BE2C (cell line): ENCODE results near the gene NPAS3.
A peak's percentile ranks its signal among the peaks of the same experiment; 100 is the strongest.

Source experiments
- DNase-seq: peaks from one replicate; pipeline ENCODE4 v3.0.0-alpha.2; 2020
- H3K27me3 ChIP-seq: fragments of 250-450 bp; sonication (Bioruptor Pico); 2 replicates; pipeline ENCODE4 v1.5.1; 2020; ENCODE audit warnings: mild to moderate bottlenecking
- H3K36me3 ChIP-seq: fragments of 250-450 bp; sonication (Bioruptor Pico); 2 replicates; pipeline ENCODE4 v1.5.1; 2020; ENCODE audit warnings: mild to moderate bottlenecking
- H3K4me1 ChIP-seq: fragments of 250-450 bp; sonication (Bioruptor Pico); 2 replicates; pipeline ENCODE4 v1.5.1; 2020
- H3K4me3 ChIP-seq: 2 replicates; pipeline ENCODE4 v1.5.1; 2011; ENCODE audit warnings: low read depth, low read length
- H3K9me3 ChIP-seq: fragments of 250-450 bp; sonication (Bioruptor Pico); 2 replicates; pipeline ENCODE4 v1.5.1; 2020
- CTCF ChIP-seq: IDR thresholded peaks from 2 replicates; pipeline ENCODE4 v1.5.1; 2012; ENCODE audit warnings: mild to moderate bottlenecking, low read depth, low read length

NPAS3 gene

GRCh38 chr14:33553706-33554278 is 615.1 kb downstream of the NPAS3 start:
- no peaks in the 10 kb centered on the region for H3K36me3 ChIP-seq
- no peak for DNase-seq
- no peaks in the 10 kb centered on the region for H3K27me3 ChIP-seq
- peaks cover 31% of the 10 kb centered on the region for H3K4me1 ChIP-seq
- no peaks in the 10 kb centered on the region for H3K9me3 ChIP-seq
- no peak for TF ChIP-seq CTCF
- no peak overlapping the region for H3K4me3 ChIP-seq

GRCh38 chr14:33554988-33555387 is 616.3 kb downstream of the NPAS3 start:
- Histone ChIP-seq H3K4me3 (no peak overlapping the region), H3K27me3 (no peaks in the 10 kb centered on the region)
- no peak for TF ChIP-seq CTCF

GRCh38 chr14:33555710-33556350 is 617.2 kb downstream of the NPAS3 start:
- H3K4me1 ChIP-seq: peaks cover 33% of the 10 kb centered on the region
- no peak overlapping the region for H3K4me3 ChIP-seq
- H3K27me3 ChIP-seq: no peaks in the 10 kb centered on the region
- no peak for TF ChIP-seq CTCF
- H3K9me3 ChIP-seq: no peaks in the 10 kb centered on the region
- H3K36me3 ChIP-seq: no peaks in the 10 kb centered on the region
- DNase-seq: no peak

More at GRCh38 chr14:33554988-33555387, 616.3 kb downstream of the NPAS3 start:
- H3K36me3 ChIP-seq: no peaks in the 10 kb centered on the region
- no peaks in the 10 kb centered on the region for H3K9me3 ChIP-seq
- DNase-seq: no peak
- peaks cover 31% of the 10 kb centered on the region for H3K4me1 ChIP-seq

- no peak for TF ChIP-seq CTCF
- DNase-seq: peak; percentile 34
- Histone ChIP-seq H3K9me3 (no peaks in the 10 kb centered on the region), H3K36me3 (no peaks in the 10 kb centered on the region), H3K27me3 (no peaks in the 10 kb centered on the region), H3K4me3 (no peak overlapping the region), H3K4me1 (peaks cover 40% of the 10 kb centered on the region)
Observed at GRCh38 chr14:33556382-33557121, 617.9 kb downstream of the NPAS3 start.

- H3K4me1 ChIP-seq: peaks cover 46% of the 10 kb centered on the region
- H3K4me3 ChIP-seq: no peak overlapping the region
- no peaks in the 10 kb centered on the region for H3K27me3 ChIP-seq
- H3K36me3 ChIP-seq: no peaks in the 10 kb centered on the region
- no peaks in the 10 kb centered on the region for H3K9me3 ChIP-seq
- no peak for DNase-seq
- TF ChIP-seq CTCF: no peak
Observed at GRCh38 chr14:33560718-33561431, 622.2 kb downstream of the NPAS3 start.
